ENCODE results near the gene GAS7.

Gene GAS7

DNA sequence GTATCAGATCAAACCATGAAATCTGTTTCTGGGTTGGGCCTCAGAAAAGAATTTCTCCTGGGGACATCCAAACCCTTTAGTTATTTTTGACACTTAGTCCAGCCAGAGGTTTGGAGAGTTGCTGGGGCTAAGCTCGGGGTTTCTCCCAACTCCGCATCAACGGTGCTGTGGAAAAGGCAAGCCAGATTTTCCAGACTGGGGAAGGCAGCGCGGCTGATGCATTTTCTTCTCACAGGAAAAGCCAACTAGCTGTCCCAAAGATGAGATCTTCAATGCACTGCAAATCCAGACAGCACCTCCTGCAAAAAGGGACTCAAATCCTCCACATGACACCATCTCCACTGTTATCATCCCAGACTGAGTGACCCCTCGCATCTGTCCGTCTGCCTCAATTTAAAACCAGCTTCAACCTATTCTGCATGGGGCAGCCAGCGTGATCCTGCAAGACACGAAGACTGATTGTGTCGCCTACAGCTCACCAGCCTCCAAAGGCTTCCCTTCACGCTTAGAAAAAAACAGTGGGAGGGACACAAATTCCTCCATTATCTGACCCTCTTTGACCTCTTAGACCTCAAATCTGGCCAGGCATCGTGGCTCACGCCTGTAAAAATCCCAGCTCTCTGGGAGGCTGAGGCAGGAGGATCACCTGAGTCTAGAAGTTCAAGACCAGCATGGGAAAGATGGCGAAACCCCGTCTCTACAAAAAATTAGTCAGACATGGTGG lies 62.0 kb downstream of the GAS7 start:
- no peak overlapping the region for H3K56ac ChIP-seq (ENCODE audit: low read length)
- H3K79me2 ChIP-seq (ENCODE audit: control insufficient read depth, insufficient read depth, low read length) = no peaks in the 10 kb centered on the region
- H3K4ac ChIP-seq (ENCODE audit: low read depth, low read length) = no peak overlapping the region
- no CpG with 5 or more reads among the region's 15 CpGs for WGBS (ENCODE audit: extremely low coverage, insufficient coverage, low lambda C conversion rate)
- no peak overlapping the region for H2BK15ac ChIP-seq (replicated peaks; ENCODE audit: low read depth)
- no peak overlapping the region for H4K8ac ChIP-seq (ENCODE audit: low read depth, low read length)
- no peak overlapping the region for H2BK5ac ChIP-seq (ENCODE audit: low read length)
- H3K9ac ChIP-seq (ENCODE audit: low read length) = no peak overlapping the region
- no peaks in the 10 kb centered on the region for H3K27me3 ChIP-seq (ENCODE audit: insufficient read depth, low read length, poor library complexity)
- no peaks in the 10 kb centered on the region for H3K36me3 ChIP-seq (ENCODE audit: control insufficient read depth, insufficient read depth, low read length)
- no peak overlapping the region for H3K23ac ChIP-seq (ENCODE audit: low read length)
- H3K4me2 ChIP-seq (ENCODE audit: low read length) = no peak overlapping the region
- H3K4me3 ChIP-seq (ENCODE audit: low read length) = no peak overlapping the region
- no peak overlapping the region for H2BK120ac ChIP-seq (ENCODE audit: low read depth, low read length)
- no peak overlapping the region for H3K18ac ChIP-seq (ENCODE audit: low read length)
- H3K27ac ChIP-seq (ENCODE audit: low read depth, low read length) = no peak overlapping the region
- DNase-seq = no peak
- H2AK5ac ChIP-seq (ENCODE audit: low read length) = no peak overlapping the region
- no peak overlapping the region for H4K5ac ChIP-seq (ENCODE audit: low read length)
- H3K4me1 ChIP-seq (ENCODE audit: control insufficient read depth, low read depth, low read length) = peaks cover 3% of the 10 kb centered on the region
- H3K79me1 ChIP-seq (ENCODE audit: low read length) = no peaks in the 10 kb centered on the region

DNA sequence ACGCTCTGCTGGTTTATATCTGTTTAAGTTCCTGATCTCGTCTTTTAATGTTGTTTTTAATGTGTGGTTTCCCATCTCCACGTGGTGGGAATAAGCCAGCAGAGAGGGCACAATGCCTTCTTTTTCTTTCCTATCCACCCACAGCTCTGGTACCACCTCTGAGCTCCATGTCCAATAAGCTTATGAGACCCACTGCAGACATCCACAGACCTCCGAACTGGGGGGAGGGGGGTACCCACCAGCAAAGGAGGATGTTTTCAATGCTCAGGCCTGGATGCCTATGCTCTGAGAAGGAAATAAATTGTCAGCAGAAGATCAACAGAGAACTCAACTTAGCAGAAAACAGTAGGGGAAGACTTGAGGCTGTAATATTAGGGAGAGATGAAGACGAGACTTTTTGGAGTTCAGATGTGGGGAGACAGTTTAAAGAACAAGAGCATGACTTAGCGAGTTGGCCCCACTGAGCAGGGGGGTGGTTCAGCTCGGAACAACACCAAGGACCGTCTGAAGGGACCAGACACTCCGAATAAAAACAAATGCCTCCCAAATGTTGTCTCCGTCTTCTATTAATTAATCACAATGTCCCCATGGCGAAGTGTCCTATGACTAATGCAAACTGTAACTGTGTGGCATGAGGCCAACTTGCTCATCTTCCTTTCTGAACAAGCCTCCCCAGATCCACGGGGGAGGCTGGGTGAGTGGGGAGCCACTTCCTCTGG lies 62.7 kb downstream of the GAS7 start:
- no peak overlapping the region for H2AK5ac ChIP-seq (ENCODE audit: low read length)
- DNase-seq = no peak
- H3K4me1 ChIP-seq (ENCODE audit: control insufficient read depth, low read depth, low read length) = peaks cover 3% of the 10 kb centered on the region
- no peak overlapping the region for H3K23ac ChIP-seq (ENCODE audit: low read length)
- H3K27me3 ChIP-seq (ENCODE audit: insufficient read depth, low read length, poor library complexity) = no peaks in the 10 kb centered on the region
- no peak overlapping the region for H4K8ac ChIP-seq (ENCODE audit: low read depth, low read length)
- no peak overlapping the region for H3K4me2 ChIP-seq (ENCODE audit: low read length)
- H3K4ac ChIP-seq (ENCODE audit: low read depth, low read length) = no peak overlapping the region
- H2BK120ac ChIP-seq (ENCODE audit: low read depth, low read length) = no peak overlapping the region
- no peak overlapping the region for H3K4me3 ChIP-seq (ENCODE audit: low read length)
- H4K5ac ChIP-seq (ENCODE audit: low read length) = no peak overlapping the region
- no peaks in the 10 kb centered on the region for H3K79me1 ChIP-seq (ENCODE audit: low read length)
- no peak overlapping the region for H3K9ac ChIP-seq (ENCODE audit: low read length)
- H3K18ac ChIP-seq (ENCODE audit: low read length) = no peak overlapping the region
- H3K36me3 ChIP-seq (ENCODE audit: control insufficient read depth, insufficient read depth, low read length) = no peaks in the 10 kb centered on the region
- WGBS (ENCODE audit: extremely low coverage, insufficient coverage, low lambda C conversion rate) = no CpG with 5 or more reads among the region's 12 CpGs
- no peak overlapping the region for H2BK5ac ChIP-seq (ENCODE audit: low read length)
- no peak overlapping the region for H2BK15ac ChIP-seq (replicated peaks; ENCODE audit: low read depth)
- H3K79me2 ChIP-seq (ENCODE audit: control insufficient read depth, insufficient read depth, low read length) = no peaks in the 10 kb centered on the region
- no peak overlapping the region for H3K27ac ChIP-seq (ENCODE audit: low read depth, low read length)
- H3K56ac ChIP-seq (ENCODE audit: low read length) = peak overlapping the region; percentile 34

DNA sequence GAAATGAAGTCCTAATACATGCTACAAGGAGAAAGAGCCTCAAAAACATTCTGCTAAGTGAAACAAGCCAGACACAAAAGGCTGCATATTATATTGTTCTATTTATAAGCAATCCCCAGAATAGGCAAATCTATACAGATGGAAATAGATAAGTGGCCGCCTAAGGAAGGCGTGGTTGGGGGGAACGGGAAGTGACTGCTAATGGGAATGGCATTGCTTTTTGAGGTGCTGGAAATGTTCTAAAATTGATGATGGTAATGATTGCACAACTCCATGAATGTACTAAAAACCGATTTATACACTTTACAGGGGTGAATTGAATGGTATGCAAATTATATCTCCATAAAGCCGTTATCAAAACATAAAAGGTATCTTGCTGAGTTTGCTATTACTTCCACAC lies 67.7 kb downstream of the GAS7 start:
- no peaks in the 10 kb centered on the region for H3K79me2 ChIP-seq (ENCODE audit: control insufficient read depth, insufficient read depth, low read length)
- no peak for DNase-seq
- H3K18ac ChIP-seq (ENCODE audit: low read length) = no peak overlapping the region
- H3K4me1 ChIP-seq (ENCODE audit: control insufficient read depth, low read depth, low read length) = peaks cover 9% of the 10 kb centered on the region
- H3K79me1 ChIP-seq (ENCODE audit: low read length) = peaks cover 4% of the 10 kb centered on the region
- H2BK5ac ChIP-seq (ENCODE audit: low read length) = no peak overlapping the region
- H3K27me3 ChIP-seq (ENCODE audit: insufficient read depth, low read length, poor library complexity) = no peaks in the 10 kb centered on the region
- no peak overlapping the region for H4K5ac ChIP-seq (ENCODE audit: low read length)
- WGBS (ENCODE audit: extremely low coverage, insufficient coverage, low lambda C conversion rate) = no CpG with 5 or more reads among the region's 5 CpGs
- no peak overlapping the region for H2AK5ac ChIP-seq (ENCODE audit: low read length)
- no peak overlapping the region for H3K56ac ChIP-seq (ENCODE audit: low read length)
- no peak overlapping the region for H3K23ac ChIP-seq (ENCODE audit: low read length)
- no peak overlapping the region for H2BK15ac ChIP-seq (replicated peaks; ENCODE audit: low read depth)
- H3K4ac ChIP-seq (ENCODE audit: low read depth, low read length) = no peak overlapping the region
- H3K9ac ChIP-seq (ENCODE audit: low read length) = no peak overlapping the region
- no peak overlapping the region for H4K8ac ChIP-seq (ENCODE audit: low read depth, low read length)
- H3K36me3 ChIP-seq (ENCODE audit: control insufficient read depth, insufficient read depth, low read length) = no peaks in the 10 kb centered on the region
- no peak overlapping the region for H3K4me3 ChIP-seq (ENCODE audit: low read length)
- H3K4me2 ChIP-seq (ENCODE audit: low read length) = no peak overlapping the region
- no peak overlapping the region for H2BK120ac ChIP-seq (ENCODE audit: low read depth, low read length)
- no peak overlapping the region for H3K27ac ChIP-seq (ENCODE audit: low read depth, low read length)

DNA sequence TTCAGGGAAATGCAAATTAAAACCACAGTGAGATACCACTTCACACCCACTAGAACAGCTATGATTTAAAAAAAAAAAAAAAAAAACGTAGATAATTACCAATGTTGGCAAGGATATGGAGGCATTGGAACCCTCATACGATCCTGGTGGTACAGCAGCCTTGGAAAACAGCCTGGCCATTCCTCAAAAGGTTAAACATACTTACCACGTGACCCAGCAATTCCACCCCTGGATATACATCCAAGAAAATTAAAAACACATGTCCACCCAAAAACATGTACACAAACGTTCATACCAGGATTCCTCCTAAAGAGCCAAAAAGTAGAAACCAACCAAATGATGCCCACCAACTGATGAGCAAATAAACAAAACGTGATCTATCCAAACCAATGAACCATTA lies 68.1 kb downstream of the GAS7 start:
- no peak overlapping the region for H3K27ac ChIP-seq (ENCODE audit: low read depth, low read length)
- no peak overlapping the region for H3K4me2 ChIP-seq (ENCODE audit: low read length)
- H3K79me1 ChIP-seq (ENCODE audit: low read length) = peaks cover 4% of the 10 kb centered on the region

DNA sequence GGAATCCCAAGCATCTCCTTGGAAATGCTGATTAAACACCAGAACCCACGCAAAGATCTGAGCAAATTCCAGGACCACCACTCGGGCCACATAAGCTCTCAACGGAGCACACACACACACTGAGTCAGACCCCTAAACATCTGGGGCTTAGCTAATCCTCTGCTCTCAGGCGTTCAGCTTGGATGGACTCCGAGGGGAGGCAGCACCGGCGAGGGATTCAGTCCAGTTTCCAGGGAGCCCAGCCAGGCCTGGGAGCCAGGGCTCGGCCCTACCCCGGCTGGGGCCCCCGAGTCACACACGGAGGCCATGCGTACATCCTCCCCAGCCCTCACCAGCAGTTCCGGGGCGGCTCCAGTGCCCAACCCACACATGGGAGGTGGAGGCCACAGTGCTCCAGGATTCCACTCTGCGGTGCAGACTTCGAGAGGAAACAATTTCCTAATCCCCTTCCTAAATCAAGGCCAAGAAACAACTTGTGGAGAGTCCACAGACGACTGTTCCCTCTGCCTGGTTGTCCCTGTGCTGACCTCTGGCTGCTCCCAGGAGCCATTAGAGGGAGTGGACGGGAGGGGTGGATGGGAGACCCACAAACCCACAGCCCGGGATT lies 70.5 kb downstream of the GAS7 start:
- H3K79me1 ChIP-seq (ENCODE audit: low read length) = peaks cover 4% of the 10 kb centered on the region
- no peak overlapping the region for H4K8ac ChIP-seq (ENCODE audit: low read depth, low read length)
- peak overlapping the region; percentile 44 for H3K4ac ChIP-seq (ENCODE audit: low read depth, low read length)
- peak overlapping the region; percentile 19 for H3K18ac ChIP-seq (ENCODE audit: low read length)
- peak; percentile 77 for DNase-seq
- no peaks in the 10 kb centered on the region for H3K79me2 ChIP-seq (ENCODE audit: control insufficient read depth, insufficient read depth, low read length)
- WGBS (ENCODE audit: extremely low coverage, insufficient coverage, low lambda C conversion rate) = no CpG with 5 or more reads among the region's 19 CpGs
- no peak overlapping the region for H2BK5ac ChIP-seq (ENCODE audit: low read length)
- H3K4me3 ChIP-seq (ENCODE audit: low read length) = no peak overlapping the region
- H2BK120ac ChIP-seq (ENCODE audit: low read depth, low read length) = no peak overlapping the region
- H3K36me3 ChIP-seq (ENCODE audit: control insufficient read depth, insufficient read depth, low read length) = no peaks in the 10 kb centered on the region
- H3K27ac ChIP-seq (ENCODE audit: low read depth, low read length) = peak overlapping the region; percentile 79
- no peak overlapping the region for H4K5ac ChIP-seq (ENCODE audit: low read length)
- H3K9ac ChIP-seq (ENCODE audit: low read length) = peak overlapping the region; percentile 25
- H2AK5ac ChIP-seq (ENCODE audit: low read length) = peak overlapping the region; percentile 14
- H3K4me2 ChIP-seq (ENCODE audit: low read length) = no peak overlapping the region
- H3K27me3 ChIP-seq (ENCODE audit: insufficient read depth, low read length, poor library complexity) = no peaks in the 10 kb centered on the region
- H3K56ac ChIP-seq (ENCODE audit: low read length) = peak overlapping the region; percentile 57
- no peak overlapping the region for H2BK15ac ChIP-seq (replicated peaks; ENCODE audit: low read depth)
- peaks cover 9% of the 10 kb centered on the region for H3K4me1 ChIP-seq (ENCODE audit: control insufficient read depth, low read depth, low read length)
- H3K23ac ChIP-seq (ENCODE audit: low read length) = no peak overlapping the region

More for the DNA sequence above, 68.1 kb downstream of the GAS7 start:
- Histone ChIP-seq H4K8ac (ENCODE audit: low read depth, low read length) (no peak overlapping the region), H3K4me1 (ENCODE audit: control insufficient read depth, low read depth, low read length) (peaks cover 9% of the 10 kb centered on the region), H2BK120ac (ENCODE audit: low read depth, low read length) (no peak overlapping the region), H3K9ac (ENCODE audit: low read length) (no peak overlapping the region), H3K18ac (ENCODE audit: low read length) (no peak overlapping the region), H3K27me3 (ENCODE audit: insufficient read depth, low read length, poor library complexity) (no peaks in the 10 kb centered on the region), H2BK5ac (ENCODE audit: low read length) (no peak overlapping the region), H3K23ac (ENCODE audit: low read length) (no peak overlapping the region), H3K36me3 (ENCODE audit: control insufficient read depth, insufficient read depth, low read length) (no peaks in the 10 kb centered on the region), H3K79me2 (ENCODE audit: control insufficient read depth, insufficient read depth, low read length) (no peaks in the 10 kb centered on the region), H2BK15ac (replicated peaks; ENCODE audit: low read depth) (no peak overlapping the region), H3K4me3 (ENCODE audit: low read length) (no peak overlapping the region), H3K56ac (ENCODE audit: low read length) (no peak overlapping the region), H3K4ac (ENCODE audit: low read depth, low read length) (no peak overlapping the region), H4K5ac (ENCODE audit: low read length) (no peak overlapping the region), H2AK5ac (ENCODE audit: low read length) (no peak overlapping the region)
- DNase-seq = no peak
- no CpG with 5 or more reads among the region's 5 CpGs for WGBS (ENCODE audit: extremely low coverage, insufficient coverage, low lambda C conversion rate)

Measured in mesendoderm (in vitro differentiated cells).